Measurements from ENCODE around the gene TRAK2.

- no peak for TF ChIP-seq CTCF (IDR thresholded peaks at IDR 0.05; ENCODE audit: low read depth, low read length)
- no peak for TF ChIP-seq EZH2phosphoT487 (IDR thresholded peaks at IDR 0.05; ENCODE audit: low read depth)
Measured at GRCh38 chr2:201406077-201406662, 45.1 kb downstream of the TRAK2 start.
